Neuronal stem cell (in vitro differentiated cells): ENCODE results near the gene NFXL1.

Experiments used
- DNase-seq: peaks from one replicate; pipeline ENCODE4 v3.0.0-alpha.2; 2013; ENCODE audit warnings: low spot score
- H2AFZ ChIP-seq: one replicate; pipeline ENCODE4 v1.6.1; 2013; ENCODE audit warnings: mild to moderate bottlenecking, low read length, inconsistent platforms
- H2AK5ac ChIP-seq: 2 replicates; pipeline ENCODE4 v1.6.1; 2013; ENCODE audit warnings: low read depth, mild to moderate bottlenecking, inconsistent platforms, low read length, moderate library complexity, mixed read lengths
- H2BK120ac ChIP-seq: 2 replicates; pipeline ENCODE4 v1.6.1; 2013; ENCODE audit warnings: low read depth, mild to moderate bottlenecking, inconsistent platforms, low read length, moderate library complexity, mixed read lengths
- H2BK12ac ChIP-seq: one replicate; pipeline ENCODE4 v1.6.1; 2013; ENCODE audit warnings: low read length, inconsistent platforms
- H2BK15ac ChIP-seq: 2 replicates; pipeline ENCODE4 v1.6.1; 2013; ENCODE audit warnings: mild to moderate bottlenecking, low read length, inconsistent platforms, mixed read lengths
- H2BK5ac ChIP-seq: one replicate; pipeline ENCODE4 v1.6.1; 2013; ENCODE audit warnings: inconsistent platforms, mild to moderate bottlenecking, low read length, moderate library complexity
- H3K14ac ChIP-seq: one replicate; pipeline ENCODE4 v1.6.1; 2013; ENCODE audit warnings: low read length, inconsistent platforms
- H3K18ac ChIP-seq: 2 replicates; pipeline ENCODE4 v1.6.1; 2013; ENCODE audit warnings: low read length, inconsistent platforms
- H3K23ac ChIP-seq: 2 replicates; pipeline ENCODE4 v1.6.1; 2013; ENCODE audit warnings: low read depth, mild to moderate bottlenecking, mixed read lengths, low read length, inconsistent platforms; ENCODE audit not compliant: poor library complexity
- H3K27ac ChIP-seq: replicated peaks from 3 replicates; pipeline ENCODE4 v1.5.1; 2013; ENCODE audit warnings: low read length, inconsistent platforms
- H3K27me3 ChIP-seq, 3 experiments: 2 replicates each; pipeline ENCODE4 v1.6.1; 2013; ENCODE audit warnings: low read length in 3 of 3, mild to moderate bottlenecking in 2 of 3, inconsistent platforms in 1 of 3, low read depth in 1 of 3, mixed read lengths in 1 of 3, moderate library complexity in 1 of 3; ENCODE audit not compliant: control insufficient read depth in 3 of 3, insufficient read depth in 3 of 3
- H3K36me3 ChIP-seq, 2 donors: replicated peaks in 1 of 2; 2 replicates each; pipeline ENCODE4 v1.6.1; 2013; ENCODE audit warnings: low read length in 2 of 2; ENCODE audit not compliant: control insufficient read depth in 2 of 2, insufficient read depth in 2 of 2
- H3K4ac ChIP-seq: 2 replicates; pipeline ENCODE4 v1.6.1; 2013; ENCODE audit warnings: inconsistent platforms, mild to moderate bottlenecking, low read length, moderate library complexity
- H3K4me1 ChIP-seq, 2 donors: 1 replicate in 1 of 2; 2 replicates in 1 of 2; pipeline ENCODE4 v1.6.1; 2013; ENCODE audit warnings: low read length in 2 of 2, low read depth in 1 of 2; ENCODE audit not compliant: control insufficient read depth in 2 of 2, insufficient read depth in 1 of 2
- H3K4me2 ChIP-seq: one replicate; pipeline ENCODE4 v1.6.1; 2013; ENCODE audit warnings: mild to moderate bottlenecking, low read length, inconsistent platforms; ENCODE audit not compliant: insufficient read depth, poor library complexity, severe bottlenecking
- H3K4me3 ChIP-seq, 2 donors: 2 replicates each; pipeline ENCODE4 v1.5.1; 2013; ENCODE audit warnings: low read length in 2 of 2, mild to moderate bottlenecking in 2 of 2, inconsistent platforms in 1 of 2, moderate library complexity in 1 of 2
- H3K79me1 ChIP-seq: one replicate; pipeline ENCODE4 v1.6.1; 2013; ENCODE audit warnings: low read depth, mild to moderate bottlenecking, inconsistent platforms, low read length, moderate library complexity
- H3K9ac ChIP-seq: one replicate; pipeline ENCODE4 v1.6.1; 2013; ENCODE audit warnings: mild to moderate bottlenecking, low read depth, low read length, inconsistent platforms; ENCODE audit not compliant: poor library complexity
- H3K9me3 ChIP-seq, 2 donors: replicated peaks in 1 of 2; 2 replicates each; pipeline versions ENCODE3 to v1.6.1; 2013; ENCODE audit warnings: low read length in 2 of 2, mild to moderate bottlenecking in 2 of 2, inconsistent platforms in 1 of 2, low read depth in 1 of 2, mixed read lengths in 1 of 2, moderate library complexity in 1 of 2; ENCODE audit not compliant: control insufficient read depth in 2 of 2, insufficient read depth in 1 of 2
- H4K8ac ChIP-seq: one replicate; pipeline ENCODE4 v1.6.1; 2013; ENCODE audit warnings: low read depth, mild to moderate bottlenecking, inconsistent platforms, low read length, moderate library complexity
- H4K91ac ChIP-seq: one replicate; pipeline ENCODE4 v1.6.1; 2013; ENCODE audit warnings: low read length, low read depth, mild to moderate bottlenecking, inconsistent platforms; ENCODE audit not compliant: poor library complexity
- WGBS, 2 donors: extraction: QIAGEN DNeasy Blood & Tissue Kit; methylation state at CpG; one replicate each; pipeline ENCODE4 v1.1.7; 2013; ENCODE audit warnings: missing lambda C conversion rate in 2 of 2, mixed read lengths in 1 of 2; ENCODE audit not compliant: insufficient read length in 2 of 2, insufficient replicate concordance in 1 of 2; ENCODE audit errors: extremely low coverage in 2 of 2; 5-methylcytosine and 5-hydroxymethylcytosine counted together

The NFXL1 gene

GRCh38 chr4:47876310-47876709 is 38.1 kb downstream of the NFXL1 start:
- H3K14ac ChIP-seq: no peak overlapping the region
- H3K18ac ChIP-seq: no peak overlapping the region
- H2BK12ac ChIP-seq: no peak overlapping the region
- DNase-seq: no peak
- no peak overlapping the region for H2BK120ac ChIP-seq
- no peaks in the 10 kb centered on the region for H3K79me1 ChIP-seq
- H4K8ac ChIP-seq: no peak overlapping the region
- H2BK5ac ChIP-seq: no peak overlapping the region
- no peak overlapping the region for H2AFZ ChIP-seq
- no peak overlapping the region for H2BK15ac ChIP-seq
- no peaks in the 10 kb centered on the region for H3K4me1 ChIP-seq
- H3K27ac ChIP-seq: no peak overlapping the region
- no peak overlapping the region for H3K4me3 ChIP-seq
- H3K23ac ChIP-seq: no peak overlapping the region
- H3K9ac ChIP-seq: no peak overlapping the region
- H3K4ac ChIP-seq: no peak overlapping the region
- H3K9me3 ChIP-seq: peaks cover 1 to 23% of the 10 kb centered on the region in 2 donors
- H3K4me2 ChIP-seq: no peak overlapping the region
- peaks cover 12 to 90% of the 10 kb centered on the region in 2 donors for H3K36me3 ChIP-seq
- H4K91ac ChIP-seq: no peak overlapping the region
- H3K27me3 ChIP-seq: no peaks in the 10 kb centered on the region
- no peak overlapping the region for H2AK5ac ChIP-seq

GRCh38 chr4:47873877-47874541 is 40.4 kb downstream of the NFXL1 start:
- H3K4me2 ChIP-seq: no peak overlapping the region
- no peak overlapping the region for H3K4me3 ChIP-seq
- H3K79me1 ChIP-seq: no peaks in the 10 kb centered on the region
- H3K4ac ChIP-seq: no peak overlapping the region
- H3K27me3 ChIP-seq: no peaks in the 10 kb centered on the region
- no peak overlapping the region for H3K18ac ChIP-seq
- H3K9me3 ChIP-seq: peaks cover 1 to 23% of the 10 kb centered on the region in 2 donors
- H3K23ac ChIP-seq: no peak overlapping the region
- H3K36me3 ChIP-seq: peaks cover 12 to 75% of the 10 kb centered on the region in 2 donors
- no peak overlapping the region for H2BK120ac ChIP-seq
- no peak overlapping the region for H4K8ac ChIP-seq
- no peak overlapping the region for H2BK5ac ChIP-seq
- no peak overlapping the region for H4K91ac ChIP-seq
- H3K27ac ChIP-seq: no peak overlapping the region
- DNase-seq: no peak
- no CpG with 5 or more reads among the region's 3 CpGs for WGBS, 2 donors
- no peaks in the 10 kb centered on the region for H3K4me1 ChIP-seq
- H2BK12ac ChIP-seq: no peak overlapping the region
- no peak overlapping the region for H2AFZ ChIP-seq
- no peak overlapping the region for H2BK15ac ChIP-seq
- no peak overlapping the region for H2AK5ac ChIP-seq
- no peak overlapping the region for H3K14ac ChIP-seq
- H3K9ac ChIP-seq: no peak overlapping the region

GRCh38 chr4:47863486-47863885 is 50.9 kb downstream of the NFXL1 start:
- no peak overlapping the region for H3K18ac ChIP-seq
- no peak overlapping the region for H3K4me2 ChIP-seq
- H3K27me3 ChIP-seq: no peaks in the 10 kb centered on the region
- no peak overlapping the region for H2BK15ac ChIP-seq
- H4K91ac ChIP-seq: no peak overlapping the region
- H3K79me1 ChIP-seq: no peaks in the 10 kb centered on the region
- no peak overlapping the region for H2AK5ac ChIP-seq
- no peak overlapping the region for H3K14ac ChIP-seq
- no peak overlapping the region for H3K4me3 ChIP-seq
- H2BK120ac ChIP-seq: no peak overlapping the region
- H2BK5ac ChIP-seq: no peak overlapping the region
- peaks cover 0 to 12% of the 10 kb centered on the region in 2 donors for H3K36me3 ChIP-seq
- no peaks in the 10 kb centered on the region for H3K4me1 ChIP-seq
- H3K4ac ChIP-seq: no peak overlapping the region
- no peak overlapping the region for H2BK12ac ChIP-seq
- no peak for DNase-seq
- no peak overlapping the region for H3K23ac ChIP-seq
- no CpG with 5 or more reads among the region's 4 CpGs for WGBS, 2 donors
- H3K9me3 ChIP-seq: no peaks in the 10 kb centered on the region
- no peak overlapping the region for H3K9ac ChIP-seq
- no peak overlapping the region for H4K8ac ChIP-seq
- no peak overlapping the region for H2AFZ ChIP-seq
- no peak overlapping the region for H3K27ac ChIP-seq

GRCh38 chr4:47862297-47862696 is 52.1 kb downstream of the NFXL1 start:
- Histone ChIP-seq H2AK5ac (no peak overlapping the region), H4K8ac (no peak overlapping the region), H2BK5ac (no peak overlapping the region), H3K4me3 (no peak overlapping the region), H3K14ac (no peak overlapping the region), H3K9me3 (no peaks in the 10 kb centered on the region), H2BK15ac (no peak overlapping the region), H3K4me1 (no peaks in the 10 kb centered on the region), H3K18ac (no peak overlapping the region), H3K79me1 (no peaks in the 10 kb centered on the region), H2BK120ac (no peak overlapping the region), H3K9ac (no peak overlapping the region), H3K27ac (no peak overlapping the region), H2AFZ (no peak overlapping the region), H4K91ac (no peak overlapping the region), H3K4me2 (no peak overlapping the region), H2BK12ac (no peak overlapping the region), H3K23ac (no peak overlapping the region), H3K36me3 (peaks cover 0 to 9% of the 10 kb centered on the region in 2 donors), H3K4ac (no peak overlapping the region), H3K27me3 (no peaks in the 10 kb centered on the region)
- no peak for DNase-seq
- WGBS, 2 donors: no CpG with 5 or more reads among the region's 3 CpGs
